Activated T-cell treated with anti-CD3 and anti-CD28 coated beads, Interleukin-2, amount 50 U/mL, for 48 hours (primary cell): Measurements from ENCODE around the gene VSTM4.

ENCODE experiments used
- DNase-seq, 2 experiments: peaks; one replicate each; pipeline ENCODE4 v3.0.0-alpha.2; 2020

VSTM4 gene

DNA sequence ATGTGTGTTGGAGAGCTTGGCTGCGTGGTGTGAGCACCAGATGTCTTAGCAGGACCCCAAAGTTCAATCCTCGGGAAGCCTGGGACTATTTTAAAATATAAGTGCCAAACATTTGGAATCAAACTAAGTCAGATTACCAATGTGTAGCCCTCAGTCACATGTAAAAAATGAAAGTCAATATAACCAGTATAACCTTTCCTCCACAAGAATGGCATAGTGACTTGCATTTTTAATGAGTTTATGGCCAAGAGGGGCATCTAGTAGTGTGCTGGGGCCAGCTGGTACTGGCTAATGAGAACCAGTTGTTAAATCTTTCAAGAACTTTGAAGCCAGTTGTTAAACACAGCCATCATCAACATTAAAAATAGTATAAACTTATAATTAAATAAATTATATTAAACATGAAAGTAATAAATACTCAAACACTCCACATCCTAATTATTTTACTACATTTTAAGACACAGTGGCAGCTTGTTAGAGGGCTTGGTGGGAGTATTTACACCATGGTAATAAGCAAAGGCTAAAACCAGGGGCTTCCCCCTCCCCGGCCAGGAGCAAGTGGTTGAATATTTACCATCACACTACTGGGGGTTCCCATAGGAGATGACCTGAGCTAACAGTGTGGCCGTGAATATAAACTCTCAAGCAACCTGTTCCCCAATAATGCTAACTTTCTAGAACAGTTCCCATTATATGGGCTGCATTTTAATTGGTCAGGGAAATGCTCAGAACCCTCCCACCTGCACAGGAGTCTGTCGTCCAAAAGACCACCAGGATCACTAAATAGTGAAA, 26.4 kb upstream of the VSTM4 start:
- no peak for DNase-seq

GRCh38 chr10:49140304-49141177, 25.2 kb upstream of the VSTM4 start:
- no peak for DNase-seq

DNA sequence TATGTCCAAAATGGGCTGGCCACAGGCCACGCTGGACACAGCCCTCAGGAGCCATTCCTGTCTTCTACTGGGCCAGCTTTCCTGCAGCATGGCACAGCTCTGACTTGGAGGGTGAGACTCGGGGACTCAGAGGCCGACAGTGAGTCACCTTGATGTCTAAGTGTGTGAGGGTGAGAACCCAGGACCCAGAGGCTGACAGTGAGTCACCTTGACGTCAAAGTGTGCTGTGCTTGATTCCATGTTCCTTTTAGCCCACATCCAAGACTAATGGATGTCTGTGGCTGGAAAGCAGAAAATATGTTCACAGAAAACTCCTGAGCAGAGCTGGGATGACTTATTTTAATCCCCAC, 24.5 kb upstream of the VSTM4 start:
- no peak for DNase-seq

DNA sequence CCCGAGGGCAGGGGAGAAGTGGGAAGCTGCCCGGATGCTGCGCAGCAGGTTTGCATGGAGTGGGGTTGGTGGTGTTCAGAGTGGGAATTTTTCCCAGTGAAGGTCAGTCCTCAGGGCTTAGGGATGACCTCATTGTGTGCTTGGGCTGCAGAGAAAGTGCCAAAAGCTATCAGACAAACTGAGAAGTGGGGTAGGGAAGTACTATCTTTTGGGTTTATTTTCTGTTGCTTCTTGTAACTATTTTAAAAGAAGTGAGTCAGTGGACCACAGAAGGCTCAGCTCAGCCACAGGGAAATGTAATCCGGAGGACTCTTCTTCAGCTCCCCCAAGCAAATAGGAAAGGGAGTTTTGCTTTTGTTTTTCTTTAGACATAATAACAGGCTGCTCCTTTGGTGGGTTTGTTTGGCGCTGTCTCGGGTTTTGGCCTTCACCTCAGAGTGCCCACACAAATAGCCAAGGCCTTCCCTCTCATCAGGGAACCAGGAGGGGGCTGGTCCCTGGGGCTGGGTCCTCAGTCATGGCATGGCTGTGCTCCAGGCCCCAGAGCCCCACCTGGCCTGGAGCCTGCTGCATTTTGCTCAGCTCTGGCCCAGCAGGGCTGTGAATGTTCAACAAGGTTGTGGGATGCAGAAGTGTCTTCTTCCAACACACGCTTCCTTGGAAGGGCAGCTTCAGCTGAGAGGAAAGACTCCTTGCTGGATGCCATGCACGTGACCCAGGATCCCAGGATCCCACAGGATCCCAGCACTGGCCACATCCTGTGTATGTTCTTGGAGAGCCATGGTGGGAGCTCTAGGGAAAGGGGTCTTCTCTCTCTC, 23.9 kb upstream of the VSTM4 start:
- DNase-seq = no peak

GRCh38 chr10:49138361-49138891, 23.1 kb upstream of the VSTM4 start:
- DNase-seq = no peak

GRCh38 chr10:49136525-49136924, 21.2 kb upstream of the VSTM4 start:
- no peak for DNase-seq

GRCh38 chr10:49135575-49136313, 20.4 kb upstream of the VSTM4 start:
- DNase-seq = no peak

- no peak for DNase-seq
These were observed 19.0 kb upstream of the VSTM4 start for GRCh38 chr10:49134327-49134726.

DNA sequence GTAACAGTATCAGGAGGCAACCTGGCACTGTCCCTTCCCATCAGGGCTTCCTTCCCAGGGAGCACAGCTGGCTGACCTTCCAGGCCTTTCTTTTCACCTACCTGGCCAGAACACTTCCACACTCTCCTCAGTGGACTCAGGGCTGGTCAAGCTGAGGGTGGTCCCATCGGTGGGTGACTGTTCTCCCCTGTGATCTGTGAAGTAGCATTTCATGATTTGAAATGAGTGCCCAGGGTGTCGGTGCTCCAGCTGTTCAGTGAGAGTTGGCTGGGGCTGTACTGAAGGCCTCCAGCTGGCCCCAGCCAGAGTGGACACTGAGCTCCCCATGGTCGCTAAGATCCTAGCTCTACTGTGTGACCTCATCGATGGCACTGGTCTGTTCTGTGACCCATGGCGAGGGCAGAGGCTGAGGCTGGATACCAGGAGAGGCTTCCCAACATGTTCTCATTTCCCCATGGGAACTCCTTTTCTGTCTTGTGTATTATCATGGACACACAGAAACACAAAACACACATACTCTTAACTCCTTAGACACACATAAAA, 18.5 kb upstream of the VSTM4 start, which contains the start of gene FAM170B:
Gene FAM170B, minus strand, starts transcription at position 316 of the 543 bp plus-strand sequence. Its CDS starts 103 bp downstream, at position 213.
- DNase-seq = no peak

- DNase-seq = no peak
These were observed 17.0 kb upstream of the VSTM4 start for GRCh38 chr10:49132362-49132737.

- no peak for DNase-seq
These were observed 16.4 kb upstream of the VSTM4 start for GRCh38 chr10:49131507-49132361.

DNA sequence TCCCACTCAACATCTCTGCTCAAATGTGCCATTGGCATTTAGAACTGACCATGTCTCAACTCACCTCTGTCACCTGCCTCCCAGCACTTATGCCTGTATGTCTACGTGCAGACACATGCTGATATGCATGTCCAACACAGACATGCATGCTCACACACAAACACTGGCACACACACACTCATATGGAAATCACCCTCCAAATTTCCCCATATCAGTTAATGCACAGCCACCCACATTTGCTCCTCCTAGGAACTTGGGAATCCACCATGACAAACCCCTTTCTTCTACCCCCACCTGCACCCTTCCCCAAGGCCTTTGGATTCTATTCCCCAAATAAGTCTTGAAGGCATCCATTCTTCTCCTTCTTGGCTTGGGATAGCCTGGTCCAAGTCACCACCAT, 14.1 kb upstream of the VSTM4 start:
- DNase-seq = no peak

- DNase-seq = no peak
These were observed 13.5 kb upstream of the VSTM4 start for GRCh38 chr10:49128854-49129253.

- no peak for DNase-seq
These were observed 8.9 kb upstream of the VSTM4 start for GRCh38 chr10:49123981-49124950.

DNA sequence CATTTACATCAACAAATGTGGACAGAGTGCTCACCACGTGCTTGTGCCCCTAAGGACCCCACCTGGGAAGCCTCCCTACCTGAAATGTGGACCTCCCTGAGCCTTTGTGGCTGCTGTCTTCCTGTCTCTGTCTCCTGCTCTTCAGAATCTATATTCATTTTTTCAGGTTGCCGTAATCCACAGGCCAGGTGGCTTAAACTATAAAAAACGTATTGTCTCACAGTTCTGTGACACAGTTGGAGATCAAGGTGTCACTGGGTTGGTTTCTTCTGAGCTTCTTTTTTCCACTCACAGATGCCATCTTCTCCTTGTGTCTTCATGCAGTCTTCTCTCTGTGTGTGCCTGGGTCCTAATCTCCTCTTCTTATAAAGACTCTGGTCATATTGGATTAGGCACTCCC, 5.6 kb upstream of the VSTM4 start:
- no peak for DNase-seq

GRCh38 chr10:49119746-49120145, 4.4 kb upstream of the VSTM4 start:
- no peak for DNase-seq

DNA sequence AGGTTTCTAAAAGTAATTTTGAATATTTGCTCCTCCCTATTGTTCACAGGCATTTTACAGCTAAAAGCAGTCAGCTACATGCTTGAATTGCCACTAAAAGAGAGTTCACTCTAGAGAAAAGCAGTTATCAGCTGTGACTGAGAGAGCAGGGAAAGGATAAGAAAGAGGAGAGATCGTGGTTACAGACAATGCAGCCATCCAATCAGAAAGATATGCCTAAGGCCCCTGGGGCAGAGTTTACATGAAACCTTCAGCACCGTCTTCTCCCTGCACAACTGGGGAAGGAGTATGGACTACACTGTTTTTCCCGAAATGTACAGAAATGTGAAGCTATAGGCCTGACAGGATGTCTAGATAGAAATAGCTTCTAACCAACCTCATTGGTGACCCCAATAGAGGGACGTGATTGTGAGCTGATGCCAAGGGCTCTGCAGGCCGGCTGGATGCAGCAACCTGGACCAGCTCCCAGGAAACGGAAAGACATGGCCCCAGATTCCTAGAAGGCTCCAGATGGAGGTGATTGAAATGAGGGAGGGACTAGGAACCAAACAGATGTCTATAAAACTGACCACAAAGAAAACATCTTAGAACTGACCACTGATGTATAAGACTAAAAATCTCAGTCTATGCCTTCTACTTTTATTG, 3.2 kb upstream of the VSTM4 start:
- DNase-seq = no peak

DNA sequence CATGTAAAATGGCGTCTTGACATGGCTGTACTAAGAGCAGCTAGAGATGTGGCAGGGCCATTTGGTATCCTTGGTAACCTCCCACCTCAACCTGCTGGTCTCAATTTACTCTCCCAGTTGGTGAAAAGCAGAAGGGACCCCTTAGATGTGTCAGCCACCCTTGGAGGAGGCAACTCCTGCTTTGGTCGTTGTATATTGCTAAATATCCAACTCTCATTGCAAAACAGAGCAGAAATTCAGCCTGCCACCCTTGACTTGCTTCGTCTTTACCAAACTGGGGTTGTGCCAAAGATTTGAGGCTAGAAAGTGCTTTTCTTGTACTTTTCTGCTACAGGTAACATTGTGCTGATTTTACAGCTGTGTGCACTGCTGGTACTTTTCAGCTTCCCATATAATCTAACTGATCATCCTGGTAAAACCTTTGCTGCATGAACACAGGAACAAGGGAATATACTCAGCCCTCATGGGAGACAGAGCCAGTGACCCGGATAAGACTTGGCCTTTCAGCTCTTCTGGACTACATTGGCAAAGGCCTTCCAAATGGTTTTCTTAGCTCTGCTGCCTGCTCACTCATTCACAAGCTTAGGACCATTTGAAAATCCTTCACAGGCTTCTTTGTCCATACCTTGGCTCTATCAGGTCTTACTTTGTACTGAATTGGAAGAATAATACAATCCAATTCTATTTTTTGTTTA, 2.2 kb upstream of the VSTM4 start:
- DNase-seq = no peak
